NCI-H446 (cell line): ENCODE measurements around the gene MEIS2.

Source experiments
- DNase-seq, 2 experiments: peaks; one replicate each; lab custom pipeline; 2025; lab: John Stamatoyannopoulos, UW

MEIS2 gene

DNA sequence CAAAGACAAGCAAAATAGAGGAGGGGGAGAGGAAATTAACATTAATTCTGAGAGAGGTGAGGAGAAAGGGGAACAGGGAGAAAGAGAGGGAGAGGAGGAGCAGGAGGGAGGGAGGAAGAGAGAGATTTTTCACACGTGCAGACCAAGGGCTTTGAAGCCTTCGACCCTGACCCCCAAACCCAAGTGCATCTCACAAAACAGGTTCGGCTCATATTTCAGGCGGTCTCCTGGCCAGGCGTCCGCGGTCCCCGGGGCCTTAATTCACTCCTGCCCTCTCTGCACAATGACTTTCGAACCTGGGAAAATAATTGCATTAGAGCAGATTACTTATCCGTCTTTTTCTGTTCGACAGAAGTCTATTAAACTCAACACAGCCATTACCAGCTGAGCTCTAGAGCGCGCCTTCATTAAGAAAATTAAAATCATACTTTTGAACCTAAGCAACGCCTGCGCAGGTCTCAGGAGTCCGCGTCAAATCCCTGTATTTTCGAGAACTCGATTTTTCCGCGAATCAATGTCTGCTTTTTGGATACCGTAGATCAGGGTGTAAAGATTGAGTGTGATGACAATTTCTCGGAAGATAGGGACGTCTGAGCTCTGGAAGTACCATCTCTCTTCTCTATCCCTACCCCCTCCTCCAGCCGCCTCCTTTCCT, 220.7 kb downstream of the MEIS2 start:
- no peak for DNase-seq

DNA sequence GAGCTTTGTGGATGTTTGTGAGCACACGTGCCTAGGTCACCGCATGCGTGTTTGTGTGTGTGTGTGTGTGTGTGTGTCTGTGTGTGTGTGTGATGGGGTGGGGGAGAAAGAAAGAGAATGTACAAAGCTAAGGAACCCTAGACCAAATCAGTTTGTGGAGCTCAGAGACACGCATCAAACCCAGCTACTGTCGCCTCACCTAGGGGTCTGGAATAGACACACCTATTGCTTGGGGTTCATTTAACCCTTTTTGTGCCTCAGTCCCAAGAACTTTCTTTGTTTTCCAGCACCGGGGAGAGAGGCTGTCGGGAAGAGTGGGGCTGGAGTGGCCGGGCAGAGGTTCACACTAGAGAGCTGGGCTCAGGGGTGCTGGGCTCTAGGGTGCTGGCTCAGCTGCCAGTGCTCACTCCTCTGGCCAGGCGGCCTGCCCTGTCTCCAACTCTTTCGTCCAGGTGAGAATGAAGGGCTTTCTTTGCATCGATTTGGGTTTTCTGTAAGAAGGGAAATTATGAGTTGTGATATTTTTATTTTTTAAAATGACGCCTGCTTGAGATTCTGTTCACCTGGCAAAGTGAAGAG, 221.6 kb downstream of the MEIS2 start:
- DNase-seq: no peak

DNA sequence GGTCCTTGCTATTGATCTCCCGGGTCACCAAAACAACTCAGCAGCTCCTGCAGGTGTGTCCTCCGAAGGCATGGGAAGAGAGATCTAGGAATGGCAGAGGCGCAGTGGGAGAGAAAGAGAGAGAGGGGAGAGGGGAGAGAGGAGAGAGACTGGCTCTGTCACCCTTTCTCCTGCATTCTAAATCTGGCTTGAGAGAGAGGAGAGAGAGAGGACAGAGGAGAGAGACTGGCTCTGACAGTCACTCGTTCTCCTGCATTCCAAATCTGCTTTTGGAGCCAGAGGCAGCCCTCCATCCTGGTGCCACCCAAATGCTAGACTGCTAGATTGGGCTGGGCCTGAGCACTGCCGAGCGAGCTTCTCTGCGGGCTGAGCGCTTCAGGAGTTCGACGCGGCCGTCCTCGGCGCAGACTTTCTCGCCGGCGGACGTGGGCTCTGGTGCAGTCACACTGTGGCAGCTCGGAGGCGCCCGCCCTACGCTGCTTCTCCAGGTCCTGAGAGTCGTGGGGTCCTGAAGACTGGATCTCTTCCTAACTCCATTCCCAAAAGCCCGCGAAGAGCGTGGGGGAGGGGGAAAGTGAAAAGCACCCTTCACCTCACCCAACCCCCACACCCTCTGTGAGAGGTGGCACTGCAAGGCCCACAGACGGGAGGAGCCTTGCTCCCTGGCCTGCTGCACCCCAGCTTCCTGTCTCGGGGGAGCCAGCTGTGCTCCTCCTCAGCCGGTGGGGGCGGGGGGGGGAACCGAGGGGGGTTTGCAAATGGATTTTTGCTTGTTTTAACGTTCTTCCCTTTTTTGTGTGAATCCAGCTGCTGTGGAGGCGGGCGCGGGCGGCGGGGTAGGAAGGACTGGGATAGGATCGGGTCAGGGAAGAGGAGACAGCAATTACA, 222.3 kb downstream of the MEIS2 start:
- no peak for DNase-seq

GRCh38 chr15:36877294-36877693, 223.1 kb downstream of the MEIS2 start:
- no peak for DNase-seq

DNA sequence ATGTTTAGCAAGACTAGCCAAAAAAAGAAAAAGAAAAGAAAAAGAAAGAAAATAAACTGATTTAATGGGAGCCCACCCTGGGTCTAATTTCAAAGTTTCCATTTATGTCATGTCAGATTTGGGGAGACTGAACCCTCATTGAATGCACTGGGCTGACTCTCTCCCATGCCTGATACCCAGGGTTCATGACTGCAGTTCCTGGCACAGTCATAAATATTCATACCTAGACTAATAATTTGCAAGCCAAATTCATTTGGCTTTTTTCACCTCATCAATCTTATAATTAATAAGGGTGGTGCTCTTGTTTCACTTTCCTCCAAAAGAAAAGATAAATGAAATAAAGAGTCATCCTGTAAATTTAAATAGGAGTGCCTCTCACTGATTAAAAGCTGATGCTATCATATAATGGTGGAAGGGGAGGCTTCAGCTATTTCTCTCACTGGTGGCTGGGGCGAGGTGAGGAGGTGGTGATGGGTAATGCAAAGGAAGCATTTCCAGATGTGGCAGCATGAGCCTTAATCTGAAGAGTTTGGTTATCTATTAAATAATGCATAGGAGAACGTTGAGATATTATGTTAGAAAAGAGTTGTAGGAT, 224.5 kb downstream of the MEIS2 start:
- no peak for DNase-seq

- no peak for DNase-seq
Measured at GRCh38 chr15:36874930-36875329, 225.4 kb downstream of the MEIS2 start.

DNA sequence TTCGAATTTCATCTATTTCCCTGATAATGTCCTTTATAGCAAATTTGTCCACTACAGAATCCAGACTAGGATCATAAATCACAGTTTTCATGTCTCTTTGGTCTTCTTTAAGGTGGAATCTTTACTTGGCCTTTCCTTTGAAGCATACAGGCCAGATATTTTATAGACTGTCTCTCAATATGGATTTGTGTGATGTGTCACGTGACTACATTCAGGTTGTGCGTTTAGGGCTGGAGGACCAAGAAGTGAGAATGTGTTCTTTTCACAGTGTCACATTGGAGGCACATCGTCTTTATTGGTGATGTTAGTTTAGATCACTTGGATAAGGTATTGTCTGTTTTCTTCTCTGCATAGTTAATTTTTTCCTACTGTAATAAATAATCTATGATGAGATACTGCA, 232.9 kb downstream of the MEIS2 start:
- DNase-seq: no peak

DNA sequence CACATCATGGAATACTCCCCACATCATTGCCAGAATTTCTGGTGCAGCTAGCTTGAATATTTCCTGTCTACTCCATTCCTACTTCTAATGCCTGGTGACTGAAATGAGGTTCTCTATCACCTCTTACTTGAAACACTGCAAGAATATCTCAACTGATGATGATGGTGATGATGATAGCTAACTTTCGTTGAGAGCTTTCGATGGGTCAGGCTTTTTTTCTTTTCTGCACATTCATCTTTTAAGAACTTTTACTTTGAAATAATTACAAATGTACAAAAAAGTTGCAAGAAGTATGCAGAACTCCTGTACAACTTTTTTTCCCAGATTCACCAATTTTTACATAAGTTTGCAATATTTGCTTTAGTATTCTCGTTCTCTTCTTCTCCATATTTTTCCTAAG, 233.5 kb downstream of the MEIS2 start:
- no peak for DNase-seq

GRCh38 chr15:36863570-36863969, 236.8 kb downstream of the MEIS2 start:
- peak in 1 of 2 experiments; percentile 7 for DNase-seq

- no peak for DNase-seq
Measured at GRCh38 chr15:36860792-36861191, 239.6 kb downstream of the MEIS2 start.

DNA sequence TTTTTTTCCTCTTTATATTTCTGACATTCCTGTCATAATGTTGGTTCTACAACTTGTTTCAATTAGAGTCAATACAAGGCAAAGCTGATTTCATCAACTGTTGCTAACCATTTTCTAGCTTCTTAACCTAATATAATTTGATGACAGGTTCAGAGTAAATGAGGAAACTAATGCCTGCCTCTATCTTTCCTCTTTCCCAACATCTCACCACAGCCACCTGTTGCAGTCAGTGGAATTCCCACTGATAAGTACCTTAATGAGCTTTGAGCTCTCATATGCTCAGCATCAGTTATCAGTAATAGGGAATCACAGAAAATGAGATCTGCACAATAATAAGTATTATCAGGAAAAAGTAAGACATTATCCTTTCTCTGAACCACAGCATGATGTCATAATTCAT, 241.9 kb downstream of the MEIS2 start:
- no peak for DNase-seq

DNA sequence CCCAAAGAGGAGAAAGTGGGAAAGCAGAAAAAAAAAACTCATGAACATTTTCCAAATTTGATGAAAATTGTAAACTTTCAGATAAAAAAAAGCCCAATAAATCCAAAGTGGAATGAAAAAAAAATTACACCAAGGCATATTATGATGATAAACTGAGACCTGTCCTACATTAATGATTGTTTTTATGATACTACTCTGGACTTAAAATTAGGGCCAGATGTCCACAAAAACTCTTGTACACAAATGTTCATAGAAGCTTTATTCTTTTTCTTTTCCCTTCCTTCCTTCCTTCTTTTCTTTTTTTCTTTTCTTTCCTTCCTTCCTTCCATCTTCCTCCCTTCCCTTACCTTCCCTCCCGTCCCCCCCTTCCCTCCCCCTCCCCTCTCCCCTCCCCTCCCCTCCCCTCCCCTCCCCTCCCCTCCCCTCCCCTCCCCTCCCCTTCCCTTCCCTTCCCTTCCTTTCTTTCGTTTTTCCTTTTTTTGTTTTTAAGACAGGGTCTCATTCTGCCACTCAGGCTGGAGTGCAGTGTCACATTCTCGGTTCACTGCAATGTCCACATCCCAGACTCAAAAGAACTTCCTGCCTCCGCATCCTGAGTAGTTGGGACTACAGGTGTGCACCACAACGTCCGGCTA, 243.9 kb downstream of the MEIS2 start:
- DNase-seq: no peak

- no peak for DNase-seq
Measured at GRCh38 chr15:36850864-36851263, 249.5 kb downstream of the MEIS2 start.

- DNase-seq: no peak
Measured at GRCh38 chr15:36845270-36845669, 255.1 kb downstream of the MEIS2 start.

DNA sequence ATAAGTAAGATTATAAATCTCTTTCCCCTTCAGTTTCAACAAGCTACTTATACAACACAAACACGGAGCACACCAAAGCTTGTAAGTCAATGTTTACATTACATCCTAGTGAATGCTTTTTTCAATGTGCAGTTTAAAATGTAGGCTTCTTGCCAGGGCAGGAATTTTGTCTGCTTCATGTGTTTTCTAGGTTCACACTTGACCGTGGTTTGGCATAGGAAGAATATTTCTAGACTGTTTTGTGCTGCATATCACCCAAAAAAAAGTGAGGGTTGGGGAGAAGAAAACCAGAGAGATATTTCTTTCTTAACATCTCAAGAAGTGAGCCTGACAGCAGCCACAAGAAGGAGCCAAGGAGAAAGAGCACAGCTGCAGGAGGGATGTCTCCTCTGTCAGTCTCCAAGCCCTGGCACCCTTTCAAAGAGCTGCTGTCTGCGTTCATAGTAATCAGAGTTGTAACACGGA, 255.8 kb downstream of the MEIS2 start:
- DNase-seq: peak; percentile 9 to 52

- no peak for DNase-seq
Measured at GRCh38 chr15:36843822-36844221, 256.5 kb downstream of the MEIS2 start.

- no peak for DNase-seq
Measured at GRCh38 chr15:36841193-36841592, 259.2 kb downstream of the MEIS2 start.
